GF-D8 (cell line): ENCODE data around the gene CYSRT1.

Experiments used
- DNase-seq: peaks from one replicate; lab custom pipeline; 2025; lab: John Stamatoyannopoulos, UW

CYSRT1 gene

DNA sequence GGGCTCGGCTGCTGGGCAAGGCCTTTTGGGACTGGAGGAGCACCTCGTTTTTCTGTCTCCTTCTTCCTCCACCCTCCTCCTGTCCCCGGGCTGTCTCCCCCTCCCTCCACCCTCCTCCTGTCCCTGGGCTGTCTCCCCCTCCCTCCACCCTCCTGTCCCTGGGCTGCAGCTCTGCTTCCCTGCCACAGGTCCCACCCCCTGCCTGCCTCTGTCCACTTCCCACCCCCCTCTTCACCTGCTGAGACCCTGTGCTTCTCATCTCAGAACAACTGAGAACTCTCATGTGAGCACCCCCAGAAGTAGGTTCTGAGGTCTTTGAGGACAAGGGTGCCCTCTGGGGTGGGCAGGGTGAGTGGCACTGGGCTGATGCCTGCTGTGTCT lies 46.7 kb downstream of the CYSRT1 start:
- DNase-seq = no peak

DNA sequence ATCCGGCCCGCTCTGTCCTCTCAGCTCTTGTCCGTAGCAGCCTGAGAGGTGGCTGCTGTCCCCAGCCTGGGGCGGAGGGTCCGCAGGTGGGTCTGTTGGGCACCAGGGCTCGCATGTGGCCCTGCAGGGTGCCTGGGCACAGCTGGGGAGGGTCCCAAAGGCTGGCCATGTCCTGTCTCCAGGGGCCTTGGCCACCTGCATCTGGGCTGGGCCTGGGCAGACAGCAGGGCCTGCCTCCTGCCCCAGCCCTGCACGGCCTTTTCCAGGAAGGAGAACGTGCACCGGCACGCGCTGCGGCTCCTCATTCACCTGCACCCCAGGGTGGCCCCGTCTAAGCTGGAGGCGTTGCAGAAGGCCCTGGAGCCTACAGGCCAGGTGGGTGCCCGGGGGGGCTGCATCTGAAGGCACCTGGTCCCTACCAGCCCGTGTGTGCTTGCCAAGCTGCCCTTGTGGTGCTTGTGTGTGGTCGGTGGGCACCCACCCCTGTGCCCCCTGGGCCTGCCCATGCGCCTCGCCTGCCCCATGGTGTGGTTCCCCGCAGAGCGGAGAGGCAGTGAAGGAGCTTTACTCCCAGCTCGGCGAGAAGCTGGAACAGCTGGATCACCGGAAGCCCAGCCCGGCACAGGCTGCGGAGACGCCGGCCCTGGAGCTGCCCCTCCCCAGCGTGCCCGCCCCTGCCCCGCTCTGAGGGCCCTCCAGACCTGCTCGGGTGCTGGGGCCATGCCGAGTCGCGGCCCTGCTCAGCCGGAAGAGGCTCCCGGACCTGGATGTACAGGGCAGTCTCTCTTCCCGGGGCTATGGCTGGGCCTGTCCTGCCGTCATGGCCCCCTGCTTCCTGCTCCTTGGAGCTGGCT lies 47.5 kb downstream of the CYSRT1 start:
- no peak for DNase-seq

DNA sequence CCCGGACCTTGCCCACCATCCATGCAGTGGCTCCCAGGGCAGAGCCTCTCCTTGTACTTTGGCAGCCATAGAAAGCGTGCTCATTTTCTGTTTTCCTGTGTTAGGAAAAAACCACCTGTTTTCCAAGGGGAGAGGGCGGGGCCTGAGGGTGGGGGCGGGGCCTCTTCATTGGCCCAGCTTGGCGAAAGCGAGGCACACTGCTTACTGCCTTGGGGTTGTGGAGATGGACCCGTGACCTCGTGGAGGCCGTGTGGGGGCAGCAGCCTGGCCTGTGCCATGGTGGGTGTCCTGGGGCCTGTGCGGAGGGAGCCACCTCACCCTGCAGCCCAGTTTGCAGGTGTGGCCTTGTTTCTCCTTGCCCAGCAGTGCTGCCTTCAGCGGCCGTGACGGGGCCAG lies 48.1 kb downstream of the CYSRT1 start:
- no peak for DNase-seq

DNA sequence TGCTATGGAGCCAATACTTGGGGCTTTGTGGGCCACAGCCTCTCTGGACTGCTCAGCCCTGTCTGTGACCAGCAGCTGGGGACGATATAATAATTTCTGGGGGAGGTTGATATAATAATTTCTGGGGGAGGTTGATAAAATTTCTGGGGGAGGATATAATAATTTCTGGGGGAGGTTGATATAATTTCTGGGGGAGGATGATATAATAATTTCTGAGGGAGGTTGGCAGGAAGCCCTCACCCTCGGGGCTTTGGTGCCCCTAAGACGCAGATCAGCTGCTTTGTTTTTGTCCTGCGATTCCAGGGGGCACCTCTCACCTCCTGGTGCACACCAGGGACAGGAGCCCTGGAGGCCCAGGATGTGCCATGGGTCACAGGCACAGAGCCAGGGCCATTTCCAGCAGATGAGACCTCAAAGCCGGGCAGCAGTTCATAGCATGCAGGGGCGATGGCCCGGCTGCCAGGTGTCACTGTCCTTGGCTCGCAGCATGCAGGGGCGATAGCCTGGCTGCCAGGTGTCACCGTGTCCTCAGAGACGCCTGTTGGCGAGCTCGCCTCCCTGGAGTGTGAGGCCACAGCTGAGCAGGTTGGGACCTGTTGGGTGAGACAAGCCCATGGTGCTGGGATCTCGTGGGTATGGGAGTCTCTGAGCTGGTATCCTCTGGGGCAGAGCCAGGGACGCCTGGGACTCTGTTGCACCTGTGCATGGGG lies 48.8 kb downstream of the CYSRT1 start:
- DNase-seq = no peak

DNA sequence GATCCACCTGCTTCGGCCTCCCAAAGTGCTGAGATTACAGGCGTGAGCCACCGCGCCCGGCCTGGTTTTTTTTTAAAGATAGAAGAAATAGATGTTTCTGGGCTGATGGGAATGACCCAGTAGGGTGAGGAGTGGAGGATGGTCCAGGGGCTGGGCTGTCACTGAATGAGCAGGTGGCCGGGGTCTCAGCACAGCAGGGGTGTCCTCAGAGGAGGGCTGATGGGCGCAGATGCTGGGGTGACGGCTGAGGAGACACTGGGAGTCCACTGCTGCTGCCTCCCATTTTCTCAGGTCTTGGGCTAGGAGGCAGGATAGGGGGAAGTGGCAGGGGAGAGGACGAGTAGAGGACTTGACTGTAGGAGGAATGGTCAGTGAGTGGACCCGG lies 50.2 kb downstream of the CYSRT1 start:
- no peak for DNase-seq
